A549 (cell line): ENCODE measurements around the gene TMEM158.

Source experiments
- CTCF ChIP-seq: fragments of >200 bp; sonication (Bioruptor Twin); formaldehyde crosslinking; IDR thresholded peaks from 3 replicates; pipeline ENCODE4 v1.5.1; 2016
- EP300 ChIP-seq, 2 experiments: fragments of >200 bp; sonication (Bioruptor Twin); formaldehyde crosslinking; IDR thresholded peaks; 2 replicates in 1 of 2; 3 replicates in 1 of 2; pipeline ENCODE4 v1.6.1; 2016 to 2017
- JUN ChIP-seq, 2 experiments: fragments of >200 bp; sonication (Bioruptor Twin); formaldehyde crosslinking; IDR thresholded peaks; 2 replicates in 1 of 2; 3 replicates in 1 of 2; pipeline ENCODE4 v1.6.1; 2016 to 2017
- POLR2A ChIP-seq: IDR thresholded peaks from 2 replicates; pipeline ENCODE4 v1.6.1; 2012; ENCODE audit warnings: mild to moderate bottlenecking, low read length
- RFX5 ChIP-seq: fragments of 450-650 bp; IDR thresholded peaks from 2 replicates; pipeline ENCODE4 v1.7.1; 2014; ENCODE audit warnings: antibody characterized with exemption, mild to moderate bottlenecking, moderate library complexity
- RNF2 ChIP-seq: fragments of 200-600 bp; sonication (generic); IDR thresholded peaks from 2 replicates; pipeline ENCODE4 v1.6.1; 2016; ENCODE audit warnings: low read depth, mild to moderate bottlenecking, antibody characterized with exemption, moderate library complexity, borderline replicate concordance
- TFCP2L1 ChIP-seq: fragments of 250-450 bp; sonication (Bioruptor Pico); IDR thresholded peaks from 2 replicates; pipeline ENCODE4 v1.5.0; 2021; ENCODE audit warnings: mild to moderate bottlenecking
- ZNF302 ChIP-seq: fragments of 250-450 bp; sonication (Bioruptor Pico); IDR thresholded peaks from 2 replicates; pipeline ENCODE4 v1.9.0; 2021; ENCODE audit warnings: inconsistent platforms, mild to moderate bottlenecking, moderate library complexity
- ZSCAN20 ChIP-seq: fragments of 250-450 bp; sonication (Bioruptor Pico); IDR thresholded peaks from 2 replicates; pipeline ENCODE4 v1.8.0; 2022; ENCODE audit warnings: mild to moderate bottlenecking, moderate library complexity

DNA sequence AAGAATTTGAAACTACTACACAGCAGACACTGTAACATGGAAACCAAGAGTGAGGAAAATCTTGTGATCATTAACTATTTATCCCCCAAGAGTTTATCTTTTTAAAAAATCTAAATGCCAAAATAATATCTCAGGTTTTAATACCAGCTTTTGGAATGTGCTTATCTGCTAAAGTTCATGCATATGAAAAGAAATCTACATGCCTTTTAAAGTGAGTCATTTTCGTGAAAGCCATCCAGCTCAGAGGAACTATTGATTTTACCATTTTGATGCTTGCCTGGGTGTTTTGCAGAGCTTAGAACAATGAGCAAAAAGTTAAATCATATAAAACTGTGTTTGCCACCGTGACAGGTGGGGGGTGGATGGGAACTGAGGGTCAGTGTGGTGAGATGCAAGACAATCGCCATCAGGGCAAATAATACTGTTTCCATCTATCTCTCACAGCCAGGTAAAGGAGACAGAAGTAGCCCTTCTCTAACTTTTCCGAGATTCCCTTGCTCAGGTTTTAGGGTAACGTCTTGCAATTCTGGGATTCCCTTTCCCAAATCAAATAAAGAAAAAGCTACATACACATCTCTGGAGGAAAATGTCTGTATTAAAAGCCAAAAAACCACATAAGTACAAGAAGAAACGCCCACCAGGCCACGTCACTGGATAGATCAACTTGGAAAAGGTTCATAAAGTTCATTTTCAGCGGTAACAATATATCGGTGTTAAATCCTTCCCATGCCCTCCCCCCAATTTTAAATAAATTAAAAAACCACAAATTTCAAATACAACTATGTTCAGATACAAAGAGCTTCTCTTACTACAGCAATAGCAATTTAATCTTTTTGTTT lies 2.0 kb downstream of the TMEM158 start:
- TF ChIP-seq JUN (IDR thresholded peaks at IDR 0.05) = no peak
- TF ChIP-seq CTCF = no peak
- TF ChIP-seq RNF2 = no peak
- TF ChIP-seq POLR2A = no peak
- TF ChIP-seq RFX5 = no peak
- TF ChIP-seq EP300 (IDR thresholded peaks at IDR 0.05) = no peak
- TF ChIP-seq TFCP2L1 = no peak
- no peak for TF ChIP-seq ZNF302 (CRISPR knock-in tag)
- no peak for TF ChIP-seq ZSCAN20 (CRISPR knock-in tag)
